Muscle of leg (tissue), 11 donors: Measurements from ENCODE around the gene FAM162A. TPM values are rescaled to one million over a fixed set of nuclear protein-coding genes. Genes with fewer than 3 reads are reported as not detected.
A peak's percentile ranks its signal among the peaks of the same experiment; 100 is the strongest.
"Not testable (repeated sequence)": the region's sequence is repeated elsewhere in the genome, so short reads cannot be mapped to it uniquely, and the experiment has no call there.

Source experiments
- DNase-seq: peaks from one replicate; pipeline ENCODE4 v3.0.0; 2013
- H3K27ac ChIP-seq: one replicate; pipeline ENCODE4 v1.5.1; 2013; ENCODE audit warnings: mild to moderate bottlenecking, low read length, control low read depth
- H3K27me3 ChIP-seq: one replicate; pipeline ENCODE4 v1.6.1; 2013; ENCODE audit warnings: low read length; ENCODE audit not compliant: control insufficient read depth, insufficient read depth
- H3K36me3 ChIP-seq: one replicate; pipeline ENCODE4 v1.6.1; 2013; ENCODE audit warnings: low read length; ENCODE audit not compliant: control insufficient read depth, insufficient read depth
- H3K4me1 ChIP-seq: one replicate; pipeline ENCODE4 v1.6.1; 2013; ENCODE audit warnings: low read length; ENCODE audit not compliant: control insufficient read depth, insufficient read depth
- H3K4me3 ChIP-seq: one replicate; pipeline ENCODE4 v1.5.1; 2013; ENCODE audit warnings: low read length, control low read depth
- H3K9me3 ChIP-seq: replicated peaks from 2 replicates; pipeline ENCODE4 v1.6.1; 2013; ENCODE audit warnings: low read depth, low read length; ENCODE audit not compliant: control insufficient read depth
- whole genome bisulfite sequencing: methylation state at CpG from one replicate; pipeline ENCODE4 v1.1.5; 2013; ENCODE audit warnings: missing lambda C conversion rate; ENCODE audit not compliant: insufficient coverage; 5-methylcytosine and 5-hydroxymethylcytosine counted together
- polyA plus RNA-seq, 8 donors: library from polyadenylated mRNA; unstranded; fragments of 120-200 nt; gene quantifications; one replicate each; pipeline versions ENCODE4 v1.2.1 to v1.2.3, GENCODE V29; 2013; ENCODE audit warnings: inconsistent platforms in 1 of 8, low replicate concordance in 1 of 8; ENCODE audit not compliant: insufficient read length in 8 of 8, insufficient read depth in 1 of 8
- total RNA-seq: library from RNA; stranded (reverse); fragments of 120-200 nt; gene quantifications from one replicate; pipeline ENCODE4 v1.2.4, GENCODE V29; 2013

The FAM162A gene
- total and polyA plus RNA-seq, 9 donors = 28.5 to 42.4 (median 34.3) TPM

DNA sequence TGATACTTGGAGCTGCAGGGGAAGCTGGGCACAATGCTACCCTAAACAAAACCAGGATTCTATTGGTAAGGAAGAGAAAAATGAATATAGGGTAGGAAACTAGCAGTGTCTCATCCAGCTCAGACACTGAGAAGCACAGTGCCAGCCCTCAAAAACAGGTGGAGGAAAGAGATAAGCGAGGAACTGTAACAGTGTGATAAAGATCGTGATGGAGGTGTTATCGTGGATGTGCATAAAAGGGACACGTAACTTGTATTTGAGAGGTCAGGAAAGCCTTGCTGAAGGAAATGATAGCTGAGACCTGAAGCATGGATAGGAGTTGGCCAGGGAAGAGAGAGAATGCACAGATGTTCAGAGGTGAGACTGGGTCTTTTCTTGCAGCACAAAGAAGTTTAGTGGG is 28.4 kb upstream of the FAM162A start:
- Histone ChIP-seq H3K27ac (no peak overlapping the region), H3K4me3 (no peak overlapping the region), H3K9me3 (no peaks in the 10 kb centered on the region), H3K4me1 (peaks cover 6% of the 10 kb centered on the region), H3K27me3 (no peaks in the 10 kb centered on the region), H3K36me3 (peaks cover 6% of the 10 kb centered on the region)
- 74% methylated on average over 4 of the region's 4 CpGs for WGBS
- DNase-seq = no peak

DNA sequence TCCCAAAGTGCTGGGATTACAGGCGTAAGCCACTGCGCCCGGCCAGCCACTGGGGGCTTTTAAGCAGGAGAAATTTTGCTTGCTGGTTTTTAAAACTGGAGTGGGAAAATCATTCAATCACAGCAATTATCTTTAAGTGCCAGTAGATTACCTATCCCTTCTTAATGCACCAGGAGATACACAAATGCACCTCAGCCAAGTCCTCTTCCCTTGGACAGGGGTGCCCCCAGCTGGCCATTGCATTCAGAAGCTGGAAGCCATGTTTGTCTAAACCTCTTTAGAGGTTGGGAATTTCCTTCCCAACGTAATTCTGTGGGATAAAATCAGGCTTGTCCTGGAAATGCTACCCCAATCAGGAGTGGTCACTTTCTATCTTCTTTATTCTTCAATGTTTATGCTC is 27.6 kb upstream of the FAM162A start:
- peak; percentile 10 for DNase-seq
- no peaks in the 10 kb centered on the region for H3K27me3 ChIP-seq
- H3K9me3 ChIP-seq = no peaks in the 10 kb centered on the region
- H3K36me3 ChIP-seq = peaks cover 6% of the 10 kb centered on the region
- no peak overlapping the region for H3K27ac ChIP-seq
- no peak overlapping the region for H3K4me3 ChIP-seq
- peaks cover 6% of the 10 kb centered on the region for H3K4me1 ChIP-seq
- WGBS = no CpG with 5 or more reads among the region's 4 CpGs

DNA sequence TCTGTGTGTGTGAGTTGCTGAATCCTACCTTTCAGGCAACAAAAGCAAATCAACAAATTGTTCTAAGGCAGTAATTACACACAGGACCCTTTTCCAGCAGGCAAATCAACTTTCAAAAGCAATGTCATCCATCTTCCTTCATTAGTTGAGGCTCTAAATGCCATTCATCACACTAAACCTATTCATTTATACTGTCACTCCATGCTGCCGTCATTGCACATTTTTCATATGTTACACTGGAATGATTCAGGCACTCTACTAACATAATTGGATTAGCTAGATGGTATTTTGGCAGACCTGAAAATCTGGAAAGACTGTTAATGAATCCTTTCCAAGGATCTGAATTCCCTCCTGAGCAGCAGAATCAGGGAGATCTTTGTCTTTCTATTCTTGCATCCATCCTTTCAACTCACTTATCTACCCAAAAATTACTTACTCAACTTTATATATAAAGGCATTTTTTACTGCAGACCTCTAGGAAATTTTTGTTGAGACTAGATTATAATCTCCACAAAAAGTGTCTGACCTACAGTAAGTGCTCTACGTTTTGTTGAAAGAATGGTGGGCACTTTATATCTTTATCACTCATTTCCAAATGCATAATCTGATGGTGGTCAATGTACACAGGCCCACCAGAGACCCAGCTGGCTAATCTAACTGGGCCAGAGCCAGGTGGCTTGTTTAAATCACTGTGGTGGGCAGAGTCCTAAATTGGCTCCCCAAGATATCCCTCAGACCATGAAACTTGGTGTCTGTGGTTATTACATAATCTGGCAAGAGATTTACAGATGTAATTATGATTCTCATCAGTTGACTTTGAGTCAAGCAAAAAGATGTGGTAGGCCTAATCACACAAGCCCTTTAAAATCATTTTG is 25.9 kb upstream of the FAM162A start:
- no peak overlapping the region for H3K4me3 ChIP-seq
- no peaks in the 10 kb centered on the region for H3K27me3 ChIP-seq
- peaks cover 5% of the 10 kb centered on the region for H3K4me1 ChIP-seq
- H3K36me3 ChIP-seq = peaks cover 9% of the 10 kb centered on the region
- no CpG with 5 or more reads among the region's 2 CpGs for WGBS
- H3K27ac ChIP-seq = no peak overlapping the region
- DNase-seq = no peak
- H3K9me3 ChIP-seq = no peaks in the 10 kb centered on the region

DNA sequence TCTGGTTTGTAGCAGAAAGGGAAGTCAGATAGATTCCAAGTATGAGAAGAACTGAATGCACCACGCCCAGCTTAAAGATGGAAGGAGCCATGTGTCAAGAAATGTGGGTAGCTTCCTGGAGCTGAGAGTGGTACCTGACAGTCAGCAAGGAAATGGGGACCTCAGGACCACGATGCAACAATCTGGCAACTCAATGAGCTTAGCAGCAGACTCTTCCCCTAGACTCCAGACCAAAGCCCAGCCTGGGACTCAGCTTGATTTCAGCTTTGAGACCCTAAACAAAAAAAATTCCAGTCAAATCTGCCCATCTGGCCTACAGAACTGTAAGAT is 25.3 kb upstream of the FAM162A start:
- DNase-seq = no peak
- Histone ChIP-seq H3K27me3 (no peaks in the 10 kb centered on the region), H3K36me3 (peaks cover 10% of the 10 kb centered on the region), H3K9me3 (no peaks in the 10 kb centered on the region), H3K27ac (no peak overlapping the region), H3K4me3 (no peak overlapping the region), H3K4me1 (peaks cover under 1% of the 10 kb centered on the region)
- WGBS = 100% methylated on average over 1 of the region's 2 CpGs

DNA sequence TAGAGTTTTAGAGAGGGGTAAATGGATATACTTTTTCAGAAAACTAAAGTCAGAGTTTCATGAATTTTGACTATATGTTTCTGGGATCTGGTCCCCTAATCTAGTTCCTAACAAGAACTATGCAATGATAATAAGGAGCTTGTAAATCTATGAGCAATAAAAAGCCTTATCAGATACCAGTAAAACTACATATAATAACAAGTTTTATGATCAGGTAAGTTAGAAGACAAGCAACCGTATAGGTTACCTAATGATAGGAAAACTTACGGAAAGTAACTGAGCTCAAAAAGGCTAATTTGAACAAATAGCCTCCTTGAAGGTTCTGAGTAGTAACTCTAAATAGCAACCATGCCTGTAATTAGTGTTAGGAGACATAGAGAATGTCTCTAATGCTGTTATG is 22.0 kb upstream of the FAM162A start:
- H3K9me3 ChIP-seq = no peaks in the 10 kb centered on the region
- H3K36me3 ChIP-seq = peaks cover 23% of the 10 kb centered on the region
- no peaks in the 10 kb centered on the region for H3K4me1 ChIP-seq
- no peak overlapping the region for H3K27ac ChIP-seq
- DNase-seq = no peak
- H3K4me3 ChIP-seq = no peak overlapping the region
- H3K27me3 ChIP-seq = no peaks in the 10 kb centered on the region
- 100% methylated on average over 1 of the region's 2 CpGs for WGBS

DNA sequence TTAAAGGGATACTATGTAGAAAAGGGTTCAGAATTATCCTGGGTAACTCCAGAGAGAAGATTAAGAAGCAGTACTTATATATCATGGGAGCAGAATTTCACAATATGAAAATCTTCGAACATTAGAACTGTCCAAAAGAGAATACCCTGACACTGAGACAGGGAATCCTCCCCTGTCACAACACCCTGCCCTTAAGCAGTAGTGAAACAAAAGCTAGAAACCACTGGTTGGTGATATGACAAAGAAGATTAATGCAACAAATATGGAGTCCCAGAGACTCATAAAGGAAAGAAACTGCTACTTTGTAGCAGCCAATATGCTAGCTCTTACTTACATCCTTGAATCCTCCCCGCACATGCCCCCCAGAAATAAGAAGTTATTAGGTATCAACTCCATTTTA is 19.5 kb upstream of the FAM162A start:
- no peak for DNase-seq
- H3K9me3 ChIP-seq = no peaks in the 10 kb centered on the region
- H3K36me3 ChIP-seq = peaks cover 20% of the 10 kb centered on the region
- no peaks in the 10 kb centered on the region for H3K27me3 ChIP-seq
- no peak overlapping the region for H3K27ac ChIP-seq
- H3K4me1 ChIP-seq = no peaks in the 10 kb centered on the region
- H3K4me3 ChIP-seq = no peak overlapping the region
- WGBS = no CpG with 5 or more reads among the region's 2 CpGs

DNA sequence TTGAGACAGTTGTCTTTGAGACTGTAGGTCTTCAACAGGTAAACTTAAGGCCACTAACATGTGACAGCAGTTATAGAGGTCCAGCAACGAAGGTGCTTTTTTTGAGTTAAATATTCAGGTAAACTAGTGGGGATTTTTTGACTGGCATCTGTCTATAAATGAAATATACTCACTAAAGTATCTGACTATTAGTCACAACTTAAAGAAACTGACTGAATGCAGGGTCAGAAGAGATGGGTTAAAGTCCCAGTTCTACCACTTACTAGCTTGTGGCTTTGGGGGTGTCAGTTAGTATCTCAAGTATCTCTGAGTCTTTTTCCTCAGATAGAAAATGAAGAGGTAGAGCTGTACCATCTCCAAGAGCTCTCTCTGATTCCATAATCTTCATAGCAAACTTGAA is 18.9 kb upstream of the FAM162A start:
- Histone ChIP-seq H3K27me3 (no peaks in the 10 kb centered on the region), H3K36me3 (peaks cover 22% of the 10 kb centered on the region), H3K4me1 (no peaks in the 10 kb centered on the region), H3K9me3 (no peaks in the 10 kb centered on the region), H3K4me3 (no peak overlapping the region), H3K27ac (no peak overlapping the region)
- no peak for DNase-seq
- WGBS = no CpG with 5 or more reads among the region's 1 CpG

DNA sequence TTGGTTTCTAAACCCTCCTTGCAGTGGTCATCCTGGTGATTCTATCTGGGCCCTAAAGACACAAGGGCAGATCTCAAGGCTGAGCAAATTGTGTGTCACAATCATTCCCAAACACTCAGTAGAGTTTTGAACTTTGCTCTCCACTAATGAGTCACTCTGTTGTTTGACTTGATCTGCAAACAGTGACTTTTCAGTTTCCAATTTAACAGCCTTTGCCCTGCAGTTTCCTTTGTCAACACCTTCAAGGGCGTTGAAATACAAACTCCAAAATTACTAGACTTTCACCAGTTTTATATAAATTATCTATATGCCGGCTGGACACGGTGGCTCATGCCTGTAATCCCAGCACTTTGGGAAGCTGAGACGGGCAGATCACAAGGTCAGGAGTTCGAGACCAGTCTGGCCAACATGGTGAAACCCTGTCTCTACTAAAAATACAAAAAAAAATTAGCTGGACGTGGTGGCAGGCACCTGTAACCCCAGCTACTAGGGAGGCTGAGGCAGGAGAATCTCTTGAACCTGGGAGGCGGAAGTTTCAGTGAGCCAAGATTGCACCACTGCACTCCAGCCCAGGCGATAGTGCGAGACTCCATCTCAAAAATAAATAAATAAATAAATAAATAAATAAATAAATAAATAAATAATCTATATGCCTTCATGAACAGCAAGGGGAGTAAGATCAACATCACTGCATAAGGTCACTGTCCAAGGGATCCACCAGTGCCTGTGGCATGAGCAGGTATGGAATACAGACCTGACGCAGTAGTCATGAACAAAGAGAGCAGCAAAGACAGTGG is 18.2 kb upstream of the FAM162A start:
- not testable (repeated sequence) for H3K27ac ChIP-seq, DNase-seq

DNA sequence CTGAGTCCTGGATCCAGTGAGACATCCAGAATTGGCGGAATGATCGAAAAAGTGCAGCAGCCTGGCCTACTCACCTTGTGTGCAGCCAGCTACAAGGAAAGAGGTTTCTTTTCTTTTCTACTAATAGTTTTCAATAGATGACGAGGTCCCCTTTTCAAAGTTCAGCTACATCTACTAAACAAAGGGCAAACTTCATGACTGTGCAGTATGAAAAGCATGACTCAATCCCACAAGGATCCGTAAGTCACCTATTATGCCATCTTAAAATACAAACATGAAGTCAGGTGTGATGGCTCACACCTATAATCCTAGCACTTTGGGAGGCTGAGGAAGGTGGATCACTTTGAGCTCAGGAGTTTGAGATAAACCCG is 17.6 kb upstream of the FAM162A start:
- Histone ChIP-seq H3K27me3 (no peaks in the 10 kb centered on the region), H3K4me1 (no peaks in the 10 kb centered on the region), H3K9me3 (no peaks in the 10 kb centered on the region), H3K4me3 (no peak overlapping the region), H3K36me3 (peaks cover 22% of the 10 kb centered on the region), H3K27ac (no peak overlapping the region)
- DNase-seq = no peak
- 100% methylated on average over 2 of the region's 5 CpGs for WGBS

More for the DNA sequence above, 18.2 kb upstream of the FAM162A start:
- H3K27me3 ChIP-seq, H3K9me3 ChIP-seq, H3K4me3 ChIP-seq, H3K4me1 ChIP-seq: not testable (repeated sequence)
- H3K36me3 ChIP-seq = peaks cover 22% of the 10 kb centered on the region
- WGBS = 92% methylated on average over 6 of the region's 10 CpGs

DNA sequence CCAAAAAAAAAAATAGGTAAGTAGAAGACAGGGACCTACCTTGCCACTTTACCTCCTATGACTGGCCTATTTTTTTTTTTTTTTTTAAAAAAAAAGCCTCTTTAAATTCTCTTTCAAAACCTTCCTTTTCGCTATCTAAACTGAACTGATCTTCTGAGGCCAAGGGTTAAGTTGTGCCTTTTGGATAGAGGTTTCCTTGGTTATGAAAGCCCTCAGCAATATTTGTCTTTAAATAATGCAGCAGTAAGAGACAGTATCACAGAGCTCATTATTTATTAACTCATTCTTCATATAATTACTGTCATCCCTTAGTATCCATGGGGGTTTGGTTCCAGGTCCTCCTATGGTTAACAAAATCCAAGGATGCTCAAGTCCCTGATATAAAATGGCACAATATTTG is 9.9 kb upstream of the FAM162A start:
- Histone ChIP-seq H3K4me1 (no peaks in the 10 kb centered on the region), H3K27ac (no peak overlapping the region), H3K4me3 (no peak overlapping the region), H3K9me3 (no peaks in the 10 kb centered on the region), H3K36me3 (peaks cover 2% of the 10 kb centered on the region), H3K27me3 (no peaks in the 10 kb centered on the region)
- no CpG with 5 or more reads among the region's 1 CpG for WGBS
- no peak for DNase-seq
